HL-60 (cell line): Measurements from ENCODE around the gene LGALSL.

ENCODE experiments used
- DNase-seq, 2 experiments: peaks; one replicate each; pipeline ENCODE4 v3.0.0-alpha.2; 2010 to 2020; ENCODE audit warnings: low read depth in 1 of 2, low spot score in 1 of 2
- H3K27ac ChIP-seq: fragments of 250-450 bp; sonication (Bioruptor Pico); replicated peaks from 2 replicates; pipeline ENCODE4 v1.5.1; 2020; ENCODE audit warnings: mild to moderate bottlenecking, moderate library complexity
- H3K27me3 ChIP-seq: fragments of 250-450 bp; sonication (Bioruptor Pico); 2 replicates; pipeline ENCODE4 v1.5.1; 2021; ENCODE audit warnings: mild to moderate bottlenecking, moderate library complexity; ENCODE audit not compliant: insufficient read depth, poor library complexity, severe bottlenecking
- H3K4me3 ChIP-seq: replicated peaks from 2 replicates; pipeline ENCODE4 v1.5.1; 2011; ENCODE audit warnings: mild to moderate bottlenecking, control low read depth, low read length; ENCODE audit not compliant: insufficient read depth
- GABPA ChIP-seq: IDR thresholded peaks from 2 replicates; pipeline ENCODE4 v1.6.1; 2012; ENCODE audit warnings: low read depth
- POLR2AphosphoS5 ChIP-seq: IDR thresholded peaks from 2 replicates; pipeline ENCODE4 v1.6.1; 2012; ENCODE audit warnings: low read depth
- REST ChIP-seq: IDR thresholded peaks from 2 replicates; pipeline ENCODE4 v1.6.1; 2012; ENCODE audit warnings: low read depth; ENCODE audit not compliant: insufficient replicate concordance
- SPI1 ChIP-seq: IDR thresholded peaks from 2 replicates; pipeline ENCODE4 v1.6.1; 2012; ENCODE audit warnings: low read depth, mild to moderate bottlenecking, borderline replicate concordance
- TF ChIP-seq, protein P1 (sequence below): IDR thresholded peaks from one replicate; pipeline ENCODE4 v1.5.1; 2011; ENCODE audit warnings: low read length, control low read depth, inconsistent platforms; ENCODE audit not compliant: insufficient read depth

Gene LGALSL

DNA sequence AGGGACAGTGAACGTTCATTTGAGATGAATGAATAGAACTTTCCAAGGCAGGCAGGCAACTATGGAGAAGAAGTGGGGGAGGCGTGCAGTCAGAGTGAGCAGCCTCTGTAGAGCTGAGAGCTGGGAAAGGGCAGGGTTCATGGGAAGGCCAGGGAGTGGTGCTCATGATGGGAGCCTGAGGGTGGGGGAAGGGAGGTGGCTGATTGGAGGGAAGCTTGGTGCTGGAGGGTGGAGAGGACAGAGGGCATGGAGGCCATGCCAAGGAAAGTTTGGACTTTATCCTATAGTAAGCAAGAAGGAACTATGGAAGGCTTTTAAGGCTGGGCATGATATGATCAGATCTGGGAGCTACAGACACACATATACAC lies 47.6 kb upstream of the LGALSL start:
- no peak overlapping the region for H3K27ac ChIP-seq
- no peak overlapping the region for H3K4me3 ChIP-seq
- no peak for TF ChIP-seq SPI1
- no peak for TF ChIP-seq POLR2AphosphoS5
- no peak for TF ChIP-seq REST
- TF ChIP-seq GABPA, result no peak
- TF ChIP-seq, protein P1, sequence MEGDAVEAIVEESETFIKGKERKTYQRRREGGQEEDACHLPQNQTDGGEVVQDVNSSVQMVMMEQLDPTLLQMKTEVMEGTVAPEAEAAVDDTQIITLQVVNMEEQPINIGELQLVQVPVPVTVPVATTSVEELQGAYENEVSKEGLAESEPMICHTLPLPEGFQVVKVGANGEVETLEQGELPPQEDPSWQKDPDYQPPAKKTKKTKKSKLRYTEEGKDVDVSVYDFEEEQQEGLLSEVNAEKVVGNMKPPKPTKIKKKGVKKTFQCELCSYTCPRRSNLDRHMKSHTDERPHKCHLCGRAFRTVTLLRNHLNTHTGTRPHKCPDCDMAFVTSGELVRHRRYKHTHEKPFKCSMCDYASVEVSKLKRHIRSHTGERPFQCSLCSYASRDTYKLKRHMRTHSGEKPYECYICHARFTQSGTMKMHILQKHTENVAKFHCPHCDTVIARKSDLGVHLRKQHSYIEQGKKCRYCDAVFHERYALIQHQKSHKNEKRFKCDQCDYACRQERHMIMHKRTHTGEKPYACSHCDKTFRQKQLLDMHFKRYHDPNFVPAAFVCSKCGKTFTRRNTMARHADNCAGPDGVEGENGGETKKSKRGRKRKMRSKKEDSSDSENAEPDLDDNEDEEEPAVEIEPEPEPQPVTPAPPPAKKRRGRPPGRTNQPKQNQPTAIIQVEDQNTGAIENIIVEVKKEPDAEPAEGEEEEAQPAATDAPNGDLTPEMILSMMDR, result no peak
- no peak for DNase-seq
- peaks cover 2% of the 10 kb centered on the region for H3K27me3 ChIP-seq

- peaks cover 2% of the 10 kb centered on the region for H3K27me3 ChIP-seq
- no peak for TF ChIP-seq GABPA
- no peak for TF ChIP-seq REST
- TF ChIP-seq, protein P1, result no peak
- no peak for TF ChIP-seq POLR2AphosphoS5
- no peak for TF ChIP-seq SPI1
- no peak overlapping the region for H3K4me3 ChIP-seq
- no peak overlapping the region for H3K27ac ChIP-seq
- DNase-seq, result no peak
These were observed 45.9 kb upstream of the LGALSL start for GRCh38 chr2:64408031-64408430.

DNA sequence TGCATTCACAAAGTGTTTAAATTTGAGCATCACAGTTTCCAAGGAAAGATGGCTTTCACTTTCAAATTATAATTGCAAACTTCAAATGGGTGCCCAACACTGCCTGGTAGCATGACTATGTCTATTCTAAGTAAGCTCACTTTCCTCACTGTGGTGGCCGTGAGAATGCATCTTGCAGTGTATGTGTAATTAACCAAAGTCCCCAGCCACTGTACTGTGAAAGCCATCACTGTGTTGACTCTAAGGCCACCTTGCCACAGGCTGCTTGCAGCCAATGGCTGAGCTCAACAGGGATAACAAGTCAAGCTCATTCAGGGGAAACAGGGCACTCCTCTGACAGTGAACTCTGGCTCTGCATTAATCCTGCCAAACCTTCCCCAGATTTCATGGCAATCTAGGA lies 43.3 kb upstream of the LGALSL start:
- Histone ChIP-seq H3K4me3 (no peak overlapping the region), H3K27ac (no peak overlapping the region), H3K27me3 (peaks cover 2% of the 10 kb centered on the region)
- TF ChIP-seq SPI1 (no peak), REST (no peak), GABPA (no peak), POLR2AphosphoS5 (no peak)
- TF ChIP-seq, protein P1, result no peak
- DNase-seq, result no peak
